PFSK-1 (cell line): Measurements from ENCODE around the gene MTURN.

Experiments used
- FOXP2 ChIP-seq: optimal IDR thresholded peaks from 2 replicates; pipeline ENCODE3; 2011; ENCODE audit warnings: borderline replicate concordance, control low read depth, inconsistent platforms; ENCODE audit not compliant: insufficient read depth; ENCODE audit errors: extremely low read length, extremely low read depth
- POLR2AphosphoS5 ChIP-seq: IDR thresholded peaks from 2 replicates; pipeline ENCODE4 v1.6.1; 2012; ENCODE audit warnings: low read depth, mild to moderate bottlenecking, control low read depth, low read length, moderate library complexity
- SIN3A ChIP-seq: IDR thresholded peaks from 2 replicates; pipeline ENCODE4 v1.6.1; 2012; ENCODE audit warnings: mild to moderate bottlenecking, low read length, moderate library complexity, borderline replicate concordance; ENCODE audit not compliant: insufficient read depth
- TAF1 ChIP-seq: IDR thresholded peaks from 2 replicates; pipeline ENCODE4 v1.6.1; 2012; ENCODE audit warnings: low read length, control low read depth, borderline replicate concordance; ENCODE audit not compliant: insufficient read depth
- TF ChIP-seq, protein P1 (sequence below), 2 experiments: IDR thresholded peaks; 2 replicates each; pipeline versions ENCODE4 v1.6.1 to v1.8.0; 2011 to 2012; ENCODE audit warnings: low read depth in 2 of 2, low read length in 2 of 2, control low read depth in 1 of 2, inconsistent platforms in 1 of 2, mild to moderate bottlenecking in 1 of 2, moderate library complexity in 1 of 2; ENCODE audit not compliant: insufficient read depth in 1 of 2

- TF ChIP-seq POLR2AphosphoS5 (no peak), TAF1 (no peak), SIN3A (no peak), FOXP2 (no peak)
- TF ChIP-seq, protein P1, sequence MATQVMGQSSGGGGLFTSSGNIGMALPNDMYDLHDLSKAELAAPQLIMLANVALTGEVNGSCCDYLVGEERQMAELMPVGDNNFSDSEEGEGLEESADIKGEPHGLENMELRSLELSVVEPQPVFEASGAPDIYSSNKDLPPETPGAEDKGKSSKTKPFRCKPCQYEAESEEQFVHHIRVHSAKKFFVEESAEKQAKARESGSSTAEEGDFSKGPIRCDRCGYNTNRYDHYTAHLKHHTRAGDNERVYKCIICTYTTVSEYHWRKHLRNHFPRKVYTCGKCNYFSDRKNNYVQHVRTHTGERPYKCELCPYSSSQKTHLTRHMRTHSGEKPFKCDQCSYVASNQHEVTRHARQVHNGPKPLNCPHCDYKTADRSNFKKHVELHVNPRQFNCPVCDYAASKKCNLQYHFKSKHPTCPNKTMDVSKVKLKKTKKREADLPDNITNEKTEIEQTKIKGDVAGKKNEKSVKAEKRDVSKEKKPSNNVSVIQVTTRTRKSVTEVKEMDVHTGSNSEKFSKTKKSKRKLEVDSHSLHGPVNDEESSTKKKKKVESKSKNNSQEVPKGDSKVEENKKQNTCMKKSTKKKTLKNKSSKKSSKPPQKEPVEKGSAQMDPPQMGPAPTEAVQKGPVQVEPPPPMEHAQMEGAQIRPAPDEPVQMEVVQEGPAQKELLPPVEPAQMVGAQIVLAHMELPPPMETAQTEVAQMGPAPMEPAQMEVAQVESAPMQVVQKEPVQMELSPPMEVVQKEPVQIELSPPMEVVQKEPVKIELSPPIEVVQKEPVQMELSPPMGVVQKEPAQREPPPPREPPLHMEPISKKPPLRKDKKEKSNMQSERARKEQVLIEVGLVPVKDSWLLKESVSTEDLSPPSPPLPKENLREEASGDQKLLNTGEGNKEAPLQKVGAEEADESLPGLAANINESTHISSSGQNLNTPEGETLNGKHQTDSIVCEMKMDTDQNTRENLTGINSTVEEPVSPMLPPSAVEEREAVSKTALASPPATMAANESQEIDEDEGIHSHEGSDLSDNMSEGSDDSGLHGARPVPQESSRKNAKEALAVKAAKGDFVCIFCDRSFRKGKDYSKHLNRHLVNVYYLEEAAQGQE (IDR thresholded peaks at IDR 0.05; ENCODE audit: insufficient read depth in 1 of 2, low read depth in 2 of 2, low read length in 2 of 2), result no peak
These were observed 57.0 kb downstream of the MTURN start for GRCh38 chr7:30191809-30192208.
